Measurements from ENCODE around the gene FADS1. TPM values are rescaled to one million over a fixed set of nuclear protein-coding genes. Genes with fewer than 3 reads are reported as not detected.

Gene FADS1
- total RNA-seq, 3 donors from 2014 or later, result 8.8 to 112 (median 15.1) TPM

GRCh38 chr11:61795459-61795858 is 21.3 kb downstream of the FADS1 start:
- no peak for DNase-seq (ENCODE audit: low spot score in 2 of 2)
- TF ChIP-seq CTCF (IDR thresholded peaks at IDR 0.05) (no peak), POLR2AphosphoS5 (IDR thresholded peaks at IDR 0.05) (no peak), POLR2A (IDR thresholded peaks at IDR 0.05) (no peak)

GRCh38 chr11:61794579-61794978 is 22.2 kb downstream of the FADS1 start:
- Histone ChIP-seq H3K9me3 (no peaks in the 10 kb centered on the region), H3K27ac (no peak overlapping the region), H3K27me3 (no peaks in the 10 kb centered on the region), H3K4me1 (no peaks in the 10 kb centered on the region), H3K36me3 (no peaks in the 10 kb centered on the region), H3K4me3 (no peak overlapping the region)
- intact Hi-C loops (cut with DNase I; ENCODE audit: low total_unique reads), result loop anchor here (10.0 kb wide), 1 partner anchor 290 kb away; no protein-coding TSS in a partner anchor
- TF ChIP-seq POLR2A (IDR thresholded peaks at IDR 0.05) (no peak), CTCF (IDR thresholded peaks at IDR 0.05) (no peak), POLR2AphosphoS5 (IDR thresholded peaks at IDR 0.05) (no peak)
- DNase-seq (ENCODE audit: low spot score in 2 of 2), result no peak

More at GRCh38 chr11:61795459-61795858, 21.3 kb downstream of the FADS1 start:
- no peaks in the 10 kb centered on the region for H3K9me3 ChIP-seq
- no peak overlapping the region for H3K4me3 ChIP-seq
- no peaks in the 10 kb centered on the region for H3K36me3 ChIP-seq
- intact Hi-C loops (cut with DNase I; ENCODE audit: low total_unique reads), result loop anchor here (10.0 kb wide), 1 partner anchor 289 kb away; no protein-coding TSS in a partner anchor
- no peak overlapping the region for H3K27ac ChIP-seq
- H3K27me3 ChIP-seq, result no peaks in the 10 kb centered on the region
- no peaks in the 10 kb centered on the region for H3K4me1 ChIP-seq

- no peak for TF ChIP-seq POLR2AphosphoS5 (IDR thresholded peaks at IDR 0.05)
- TF ChIP-seq POLR2A (IDR thresholded peaks at IDR 0.05), result no peak
- no peak for TF ChIP-seq CTCF (IDR thresholded peaks at IDR 0.05)
- no peak overlapping the region for H3K27ac ChIP-seq
- no peaks in the 10 kb centered on the region for H3K27me3 ChIP-seq
- no peaks in the 10 kb centered on the region for H3K4me1 ChIP-seq
- H3K4me3 ChIP-seq, result peak overlapping the region in 1 of 3 donors; percentile 89
- H3K36me3 ChIP-seq, result no peaks in the 10 kb centered on the region
- no peak for DNase-seq (ENCODE audit: low spot score in 2 of 2)
- intact Hi-C loops (cut with DNase I; ENCODE audit: low total_unique reads), result loop anchor here (10.0 kb wide), 1 partner anchor 291 kb away; no protein-coding TSS in a partner anchor
- H3K9me3 ChIP-seq, result no peaks in the 10 kb centered on the region
These were observed 23.0 kb downstream of the FADS1 start for GRCh38 chr11:61793829-61794204.

GRCh38 chr11:61793083-61793828 is 23.5 kb downstream of the FADS1 start:
- H3K36me3 ChIP-seq, result no peaks in the 10 kb centered on the region

More at GRCh38 chr11:61793083-61793828, 23.5 kb downstream of the FADS1 start:
- DNase-seq (ENCODE audit: low spot score in 2 of 2), result no peak
- Histone ChIP-seq H3K27ac (peak overlapping the region; percentile 94 to 97), H3K4me3 (peak overlapping the region; percentile 74 to 89 (median 79)), H3K27me3 (no peaks in the 10 kb centered on the region), H3K9me3 (no peaks in the 10 kb centered on the region), H3K4me1 (no peaks in the 10 kb centered on the region)
- TF ChIP-seq POLR2AphosphoS5 (IDR thresholded peaks at IDR 0.05) (no peak), CTCF (IDR thresholded peaks at IDR 0.05) (no peak), POLR2A (IDR thresholded peaks at IDR 0.05) (no peak)
- intact Hi-C loops (cut with DNase I; ENCODE audit: low total_unique reads), result loop anchor here (10.0 kb wide), 1 partner anchor 292 kb away; no protein-coding TSS in a partner anchor
